Esophagus muscularis mucosa (tissue), 4 donors: ENCODE measurements around the gene RPS6KA2.

Experiments
- CTCF ChIP-seq, 3 experiments: fragments of 200-600 bp in 2 of 3; fragments of 450-650 bp in 1 of 3; sonication (generic) in 2 of 3; IDR thresholded peaks; one replicate each; pipeline ENCODE4 v1.5.1; 2017 to 2019; ENCODE audit warnings: antibody characterized with exemption in 3 of 3, mild to moderate bottlenecking in 2 of 3, moderate library complexity in 1 of 3
- EP300 ChIP-seq: sonication (generic); formaldehyde crosslinking; IDR thresholded peaks from one replicate; pipeline ENCODE4 v1.6.1; 2017; ENCODE audit warnings: antibody characterized with exemption
- POLR2A ChIP-seq: fragments of 450-650 bp; IDR thresholded peaks from one replicate; pipeline ENCODE4 v1.6.1; 2017; ENCODE audit warnings: antibody characterized with exemption, moderate library complexity, mild to moderate bottlenecking, low read depth
- POLR2AphosphoS5 ChIP-seq, 2 donors: sonication (generic); formaldehyde crosslinking; IDR thresholded peaks; one replicate each; pipeline ENCODE4 v1.6.1; 2017; ENCODE audit warnings: antibody characterized with exemption in 2 of 2

GRCh38 chr6:166523782-166524559 lies 103.1 kb downstream of the RPS6KA2 start:
- TF ChIP-seq CTCF (IDR thresholded peaks at IDR 0.05) (no peak), EP300 (no peak), POLR2A (no peak), POLR2AphosphoS5 (IDR thresholded peaks at IDR 0.05) (no peak)
